ENCODE measurements around the gene ARG2. TPM values are rescaled to one million over a fixed set of nuclear protein-coding genes. Genes with fewer than 3 reads are reported as not detected.

Gene ARG2
- polyA plus RNA-seq, 3 donors: 0.13 to 0.46 (median 0.33) TPM

GRCh38 chr14:67690011-67690410 is 70.3 kb downstream of the ARG2 start:
- intact Hi-C loops (cut with micrococcal nuclease): no loop called here
- WGBS (ENCODE audit: insufficient coverage): 94% methylated on average over 3 of the region's 4 CpGs

GRCh38 chr14:67694791-67695393 is 75.2 kb downstream of the ARG2 start:
- Histone ChIP-seq H3K27me3 (ENCODE audit: control insufficient read depth in 2 of 2, insufficient read depth in 2 of 2, low read length in 2 of 2) (no peaks in the 10 kb centered on the region), H3K36me3 (replicated peaks in 1 of 2; ENCODE audit: control insufficient read depth in 1 of 2, insufficient read depth in 2 of 2, low read length in 2 of 2) (peaks cover 19 to 30% of the 10 kb centered on the region in 2 donors), H2AFZ (ENCODE audit: insufficient read depth, low read depth, low read length, poor library complexity, severe bottlenecking) (peak overlapping the region; percentile 84), H3K4me2 (replicated peaks; ENCODE audit: extremely low read depth, low read length, poor library complexity, severe bottlenecking) (peak overlapping the region; percentile 90), H3K9ac (ENCODE audit: insufficient read depth, low read length, poor library complexity, severe bottlenecking) (peak overlapping the region; percentile 65), H3K79me2 (ENCODE audit: insufficient read depth, low read length) (peaks cover 15% of the 10 kb centered on the region), H3K4me1 (ENCODE audit: control insufficient read depth in 1 of 2, insufficient read depth in 2 of 2, low read length in 2 of 2) (peaks cover 17 to 27% of the 10 kb centered on the region in 2 donors), H3K9me3 (replicated peaks in 1 of 2; ENCODE audit: control insufficient read depth in 1 of 2, insufficient read depth in 1 of 2, low read length in 2 of 2) (no peaks in the 10 kb centered on the region), H4K20me1 (ENCODE audit: insufficient read depth, low read length) (peaks cover 6% of the 10 kb centered on the region), H3K27ac (ENCODE audit: low read depth in 1 of 2, low read length in 2 of 2) (peak overlapping the region; percentile 5 to 68), H3K4me3 (replicated peaks in 1 of 3; ENCODE audit: low read depth in 2 of 3, low read length in 3 of 3) (peak overlapping the region; percentile 71 to 85 (median 72))
- WGBS (ENCODE audit: insufficient coverage): under 1% methylated on average over 18 of the region's 21 CpGs
- intact Hi-C loops (cut with micrococcal nuclease): loop anchor here in 1 of 2 donors (5.0 kb wide), 1 partner anchor 122 kb away; the partner anchor contains the start of genes RAD51B and ZFYVE26
- no peak for TF ChIP-seq CTCF (IDR thresholded peaks at IDR 0.05)
- peaks cover 23% of the 10 kb centered on the region for H3K4me1 Mint-ChIP-seq
- H3K36me3 Mint-ChIP-seq: peaks cover 25 to 30% of the 10 kb centered on the region in 2 donors
- H3K4me3 Mint-ChIP-seq: peak overlapping the region; percentile 94
- peaks cover 0 to 2% (median 0%) of the 10 kb centered on the region in 7 donors for H3K9me3 Mint-ChIP-seq
- DNase-seq: peak; percentile 49 to 64 (median 50)
- peaks cover 0 to 6% (median 2%) of the 10 kb centered on the region in 3 donors for H3K27me3 Mint-ChIP-seq (ENCODE audit: low read depth in 3 of 3)
- peak overlapping the region; percentile 69 to 93 (median 88) for H3K27ac Mint-ChIP-seq

More at GRCh38 chr14:67690011-67690410, 70.3 kb downstream of the ARG2 start:
- H3K4me2 ChIP-seq (replicated peaks; ENCODE audit: extremely low read depth, low read length, poor library complexity, severe bottlenecking): no peak overlapping the region
- Mint-ChIP-seq H3K27me3 (ENCODE audit: low read depth in 3 of 3) (peaks cover 0 to 2% (median 1%) of the 10 kb centered on the region in 3 donors), H3K27ac (peak overlapping the region in 1 of 7 donors; percentile 38), H3K36me3 (peaks cover 68 to 76% of the 10 kb centered on the region in 2 donors), H3K9me3 (no peaks in the 10 kb centered on the region), H3K4me1 (peaks cover 10% of the 10 kb centered on the region), H3K4me3 (no peak overlapping the region)
- peaks cover 6% of the 10 kb centered on the region for H4K20me1 ChIP-seq (ENCODE audit: insufficient read depth, low read length)
- no peak overlapping the region for H3K4me3 ChIP-seq (replicated peaks in 1 of 3; ENCODE audit: low read depth in 2 of 3, low read length in 3 of 3)
- H3K79me2 ChIP-seq (ENCODE audit: insufficient read depth, low read length): peaks cover 10% of the 10 kb centered on the region
- no peaks in the 10 kb centered on the region for H3K9me3 ChIP-seq (replicated peaks in 1 of 2; ENCODE audit: control insufficient read depth in 1 of 2, insufficient read depth in 1 of 2, low read length in 2 of 2)
- H3K27ac ChIP-seq (ENCODE audit: low read depth in 1 of 2, low read length in 2 of 2): peak overlapping the region in 1 of 2 donors; percentile 24
- no peak overlapping the region for H2AFZ ChIP-seq (ENCODE audit: insufficient read depth, low read depth, low read length, poor library complexity, severe bottlenecking)
- peaks cover 40 to 79% of the 10 kb centered on the region in 2 donors for H3K36me3 ChIP-seq (replicated peaks in 1 of 2; ENCODE audit: control insufficient read depth in 1 of 2, insufficient read depth in 2 of 2, low read length in 2 of 2)
- no peaks in the 10 kb centered on the region for H3K27me3 ChIP-seq (ENCODE audit: control insufficient read depth in 2 of 2, insufficient read depth in 2 of 2, low read length in 2 of 2)
- H3K4me1 ChIP-seq (ENCODE audit: control insufficient read depth in 1 of 2, insufficient read depth in 2 of 2, low read length in 2 of 2): peaks cover 6% of the 10 kb centered on the region in 2 donors
- no peak for DNase-seq
- TF ChIP-seq CTCF (IDR thresholded peaks at IDR 0.05): no peak
- H3K9ac ChIP-seq (ENCODE audit: insufficient read depth, low read length, poor library complexity, severe bottlenecking): no peak overlapping the region
